Measurements from ENCODE around the gene PDCL3.

The PDCL3 gene

DNA sequence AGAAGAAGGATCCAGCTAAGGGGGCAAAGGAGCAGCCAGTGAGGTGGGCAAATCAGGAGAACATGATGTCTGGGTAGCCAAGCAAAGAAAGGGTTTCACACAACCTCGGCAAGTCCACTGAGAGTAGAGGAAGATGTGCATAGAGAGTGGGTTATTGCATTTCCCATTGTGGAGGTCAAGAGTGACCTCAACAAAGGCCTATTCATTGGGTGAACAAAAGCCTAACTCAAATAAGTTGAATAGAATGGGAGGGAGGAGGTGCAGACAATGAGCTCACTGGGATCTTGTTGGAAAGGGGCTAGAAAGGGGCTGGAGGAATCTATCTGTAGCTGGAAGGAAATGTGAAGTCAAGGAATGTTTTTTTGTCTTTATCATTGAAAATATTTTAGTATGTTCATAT lies 14.0 kb upstream of the PDCL3 start:
- Histone ChIP-seq H3K4me2 (no peak overlapping the region), H3K36me3 (no peaks in the 10 kb centered on the region), H3K9ac (no peak overlapping the region), H3K27me3 (no peaks in the 10 kb centered on the region), H3K4me3 (no peak overlapping the region), H4K20me1 (no peaks in the 10 kb centered on the region), H3K27ac (no peak overlapping the region), H3K4me1 (peaks cover 0 to 13% (median 4%) of the 10 kb centered on the region in 10 experiments; a peak in 8 of 20 replicates), H3K9me3 (replicated peaks in 1 of 11) (no peaks in the 10 kb centered on the region)
- TF ChIP-seq Cebpa-rat (IDR thresholded peaks at IDR 0.05) = no peak

- TF ChIP-seq Cebpa-rat (IDR thresholded peaks at IDR 0.05) = no peak
- H4K20me1 ChIP-seq = no peaks in the 10 kb centered on the region
- peaks cover 0 to 27% (median 4%) of the 10 kb centered on the region in 10 experiments; a peak in 9 of 20 replicates for H3K4me1 ChIP-seq
- no peak overlapping the region for H3K4me3 ChIP-seq
- H3K27ac ChIP-seq = no peak overlapping the region
- H3K4me2 ChIP-seq = no peak overlapping the region
- no peak overlapping the region for H3K9ac ChIP-seq
- H3K9me3 ChIP-seq (replicated peaks in 1 of 11) = no peaks in the 10 kb centered on the region
- no peaks in the 10 kb centered on the region for H3K36me3 ChIP-seq
- H3K27me3 ChIP-seq = no peaks in the 10 kb centered on the region
Measured at GRCh38 chr2:100551303-100551702, 11.5 kb upstream of the PDCL3 start.

- 0 out of 22 replicates have a peak overlapping the region, but pooled peaks of 1 of the 11 experiments have one; percentile 11 for H3K27ac ChIP-seq
- H3K9me3 ChIP-seq (replicated peaks in 1 of 11) = no peaks in the 10 kb centered on the region
- no peaks in the 10 kb centered on the region for H3K36me3 ChIP-seq
- no peaks in the 10 kb centered on the region for H3K27me3 ChIP-seq
- H3K4me2 ChIP-seq = peak overlapping the region in 5 of 11 experiments; percentile 23 to 79 (median 33); a peak in 8 of 22 replicates
- H3K9ac ChIP-seq = no peak overlapping the region
- H4K20me1 ChIP-seq = no peaks in the 10 kb centered on the region
- H3K4me1 ChIP-seq = peaks cover 0 to 32% (median 4%) of the 10 kb centered on the region in 10 experiments; a peak in 11 of 20 replicates
- TF ChIP-seq Cebpa-rat (IDR thresholded peaks at IDR 0.05) = no peak
- H3K4me3 ChIP-seq = no peak overlapping the region
Measured at GRCh38 chr2:100554798-100555407, 7.9 kb upstream of the PDCL3 start.

DNA sequence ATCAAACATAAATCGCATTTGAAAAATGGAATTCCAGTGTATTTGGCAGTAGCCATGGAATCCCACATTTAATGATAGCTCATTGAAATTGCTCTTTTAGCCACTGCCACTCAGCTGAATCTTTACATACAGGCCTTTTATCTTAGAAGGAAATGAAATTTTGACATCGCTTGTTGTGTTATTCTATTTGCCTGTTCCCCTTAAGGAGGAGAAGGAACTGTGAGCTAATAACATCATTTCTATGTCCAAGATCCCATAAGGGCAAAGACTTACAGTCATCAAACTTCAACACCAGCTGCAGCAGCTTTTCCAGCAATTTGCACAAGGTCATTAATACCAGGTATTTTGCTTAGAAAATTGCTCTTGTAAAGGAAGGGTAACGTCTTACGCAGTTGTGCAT lies 6.0 kb upstream of the PDCL3 start:
- no peak overlapping the region for H3K4me3 ChIP-seq
- no peaks in the 10 kb centered on the region for H3K36me3 ChIP-seq
- no peak for TF ChIP-seq Cebpa-rat (IDR thresholded peaks at IDR 0.05)
- no peak overlapping the region for H3K9ac ChIP-seq
- H3K4me1 ChIP-seq = peaks cover 9 to 50% (median 17%) of the 10 kb centered on the region in 10 experiments
- peak overlapping the region in 2 of 11 experiments; percentile 27 to 75; a peak in 4 of 22 replicates for H3K4me2 ChIP-seq
- no peaks in the 10 kb centered on the region for H3K27me3 ChIP-seq
- no peak overlapping the region for H3K27ac ChIP-seq
- no peaks in the 10 kb centered on the region for H4K20me1 ChIP-seq
- no peaks in the 10 kb centered on the region for H3K9me3 ChIP-seq (replicated peaks in 1 of 11)

- no peak for TF ChIP-seq Cebpa-rat (IDR thresholded peaks at IDR 0.05)
- H3K4me2 ChIP-seq = peak overlapping the region in 4 of 11 experiments; percentile 51 to 98 (median 94); a peak in 4 of 22 replicates
- peaks cover 23 to 59% (median 31%) of the 10 kb centered on the region in 10 experiments for H3K4me1 ChIP-seq
- H3K27me3 ChIP-seq = no peaks in the 10 kb centered on the region
- H3K9me3 ChIP-seq (replicated peaks in 1 of 11) = no peaks in the 10 kb centered on the region
- no peak overlapping the region for H3K27ac ChIP-seq
- peaks cover 0 to under 1% (median 0%) of the 10 kb centered on the region in 11 experiments; a peak in 1 of 22 replicates for H3K36me3 ChIP-seq
- no peak overlapping the region for H3K4me3 ChIP-seq
- peaks cover 0 to 7% (median 0%) of the 10 kb centered on the region in 11 experiments; a peak in 1 of 22 replicates for H4K20me1 ChIP-seq
- H3K9ac ChIP-seq = no peak overlapping the region
Measured at GRCh38 chr2:100560216-100560830, 2.5 kb upstream of the PDCL3 start.

DNA sequence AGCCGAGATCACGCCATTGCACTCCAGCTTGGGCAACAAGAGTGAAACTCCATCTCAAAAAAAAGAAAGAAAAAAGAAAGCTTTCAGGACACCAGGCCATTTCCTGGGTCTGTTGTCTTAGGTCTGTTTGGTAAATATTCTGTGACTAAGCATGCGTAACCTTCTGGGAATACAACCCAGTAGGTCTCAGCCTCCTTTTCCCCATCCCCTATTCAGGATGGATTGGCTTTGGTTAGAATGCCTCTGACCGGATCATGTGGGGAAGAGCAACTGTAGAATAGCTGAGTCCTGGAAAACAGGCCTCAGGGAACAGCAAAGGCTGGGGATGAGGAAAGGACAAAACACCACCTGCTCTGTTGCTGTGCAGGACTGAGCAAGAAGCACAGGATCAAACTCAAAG lies 1.6 kb upstream of the PDCL3 start:
- Histone ChIP-seq H3K27me3 (no peaks in the 10 kb centered on the region), H3K9ac (peak overlapping the region in 8 of 11 experiments; percentile 92 to 98 (median 94); a peak in 6 of 22 replicates), H4K20me1 (peaks cover 0 to 7% (median 0%) of the 10 kb centered on the region in 11 experiments; a peak in 1 of 22 replicates), H3K27ac (peak overlapping the region in 2 of 11 experiments; percentile 90 to 92; a peak in 4 of 22 replicates), H3K4me2 (peak overlapping the region; percentile 80 to 98 (median 90); a peak in 18 of 22 replicates), H3K4me1 (peaks cover 23 to 51% (median 31%) of the 10 kb centered on the region in 10 experiments), H3K36me3 (peaks cover under 1 to 7% (median 2%) of the 10 kb centered on the region in 11 experiments; a peak in 15 of 22 replicates), H3K9me3 (replicated peaks in 1 of 11) (no peaks in the 10 kb centered on the region), H3K4me3 (no peak overlapping the region; a peak in 1 of 20 replicates)
- no peak for TF ChIP-seq Cebpa-rat (IDR thresholded peaks at IDR 0.05)

DNA sequence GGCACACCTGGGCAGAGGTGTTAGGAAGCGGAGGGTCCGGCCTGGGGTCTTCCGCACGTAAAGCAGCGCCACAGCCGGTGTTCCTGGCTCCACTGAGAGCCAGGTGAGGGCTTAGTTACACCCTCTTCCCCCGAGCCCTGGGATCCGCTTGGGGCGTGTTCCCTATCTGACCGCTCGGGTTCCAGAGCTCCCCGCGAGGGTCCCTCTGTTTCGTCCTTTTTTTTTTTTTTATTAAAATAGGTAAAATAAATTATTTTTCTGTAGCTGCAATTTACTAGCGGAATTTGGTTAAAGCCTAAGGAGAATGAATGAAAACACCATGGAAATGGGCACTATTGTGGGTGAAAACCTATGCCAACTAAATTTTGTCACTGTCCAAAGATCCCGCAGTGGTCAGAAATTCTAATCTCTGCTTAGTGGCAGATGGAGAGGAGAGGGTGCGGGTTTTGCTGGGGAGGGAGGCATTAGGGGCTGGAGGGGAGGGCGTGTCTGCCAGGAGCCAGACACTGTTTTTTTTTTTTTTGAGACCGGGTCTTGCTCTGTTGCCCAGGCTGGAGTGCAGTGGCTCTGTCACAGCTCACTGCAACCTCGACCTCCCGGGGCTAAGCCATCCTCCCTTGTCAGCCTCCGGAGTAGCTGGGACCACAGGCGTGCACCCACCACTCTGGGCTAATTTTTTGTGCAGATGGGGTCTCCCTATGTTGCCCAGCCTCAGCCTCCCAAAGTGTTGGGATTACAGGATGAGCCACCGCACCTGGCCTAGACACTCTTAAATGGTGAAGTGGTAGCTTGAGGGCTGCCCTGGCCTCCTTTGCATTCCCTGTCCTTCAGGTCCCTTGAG lies 834 bp downstream of the PDCL3 start:
- H3K9me3 ChIP-seq (replicated peaks in 1 of 11) = no peaks in the 10 kb centered on the region
- peak overlapping the region; percentile 72 to 87 (median 80) for H3K4me3 ChIP-seq
- peaks cover 23 to 39% (median 31%) of the 10 kb centered on the region in 10 experiments for H3K4me1 ChIP-seq
- peak overlapping the region; percentile 82 to 98 (median 92) for H3K27ac ChIP-seq
- peak overlapping the region; percentile 81 to 92 (median 89) for H3K4me2 ChIP-seq
- H4K20me1 ChIP-seq = peaks cover 0 to 16% (median 0%) of the 10 kb centered on the region in 11 experiments; a peak in 2 of 22 replicates
- H3K36me3 ChIP-seq = peaks cover 24 to 31% (median 26%) of the 10 kb centered on the region in 11 experiments
- H3K9ac ChIP-seq = peak overlapping the region; percentile 90 to 98 (median 94)
- H3K27me3 ChIP-seq = no peaks in the 10 kb centered on the region
- TF ChIP-seq Cebpa-rat (IDR thresholded peaks at IDR 0.05) = no peak

DNA sequence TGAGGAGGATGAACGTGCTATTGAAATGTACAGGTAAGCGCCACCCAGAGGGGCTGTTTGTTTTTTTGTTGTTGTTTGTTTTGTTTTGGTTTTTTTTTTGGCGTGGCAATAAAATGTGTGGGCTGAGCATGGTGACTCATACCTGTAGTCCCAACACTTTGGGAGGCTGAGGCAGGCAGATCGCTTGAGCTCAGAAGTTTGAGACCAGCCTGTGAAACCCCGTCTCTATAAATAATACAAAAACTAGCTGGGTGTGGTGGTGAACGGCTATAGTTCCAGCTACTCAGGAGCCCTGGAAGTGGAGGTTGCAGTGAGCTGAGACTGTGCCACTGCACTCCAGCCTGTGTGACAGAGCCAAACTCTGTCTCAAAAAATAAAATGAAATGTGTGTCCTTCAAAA lies 6.2 kb downstream of the PDCL3 start:
- no peak overlapping the region for H3K27ac ChIP-seq
- no peak overlapping the region for H3K4me3 ChIP-seq
- H3K4me1 ChIP-seq = peaks cover 2 to 14% (median 8%) of the 10 kb centered on the region in 10 experiments; a peak in 19 of 20 replicates
- H3K9me3 ChIP-seq (replicated peaks in 1 of 11) = no peaks in the 10 kb centered on the region
- peak overlapping the region in 1 of 11 experiments; percentile 32; a peak in 1 of 22 replicates for H3K9ac ChIP-seq
- no peak overlapping the region for H3K4me2 ChIP-seq
- no peaks in the 10 kb centered on the region for H3K27me3 ChIP-seq
- H4K20me1 ChIP-seq = peaks cover 0 to 16% (median 0%) of the 10 kb centered on the region in 11 experiments; a peak in 2 of 22 replicates
- TF ChIP-seq Cebpa-rat (IDR thresholded peaks at IDR 0.05) = no peak
- H3K36me3 ChIP-seq = peaks cover 76 to 85% (median 79%) of the 10 kb centered on the region in 11 experiments

All from BLaER1 treated with 17β-estradiol and CSF1 and Interleukin-3, amounts not matched to agents 10 nM and 100 nM (cell line).